PC-3 (cell line): Measurements from ENCODE around the gene GUCY1B1.

ENCODE experiments used
- CTCF ChIP-seq: fragments of 300-600 bp; sonication (generic); conservative IDR thresholded peaks from 2 replicates; pipeline ENCODE4 v1.5.1; 2017; ENCODE audit warnings: antibody characterized with exemption, low read depth, mild to moderate bottlenecking, low read length
- EZH2 ChIP-seq: fragments of 300-600 bp; sonication (generic); IDR thresholded peaks from one replicate; pipeline ENCODE4 v1.6.1; 2017; ENCODE audit warnings: antibody characterized with exemption, mild to moderate bottlenecking, low read length; ENCODE audit not compliant: unreplicated experiment

- TF ChIP-seq EZH2, result no peak
- TF ChIP-seq CTCF, result no peak
These were observed 3.5 kb downstream of the GUCY1B1 start for GRCh38 chr4:155762334-155762733.
